ENCODE measurements around the gene RANBP1. TPM values are rescaled to one million over a fixed set of nuclear protein-coding genes. Genes with fewer than 3 reads are reported as not detected.

Gene RANBP1
- total RNA-seq, 1 experiment from 2014 or later, result 509 TPM

DNA sequence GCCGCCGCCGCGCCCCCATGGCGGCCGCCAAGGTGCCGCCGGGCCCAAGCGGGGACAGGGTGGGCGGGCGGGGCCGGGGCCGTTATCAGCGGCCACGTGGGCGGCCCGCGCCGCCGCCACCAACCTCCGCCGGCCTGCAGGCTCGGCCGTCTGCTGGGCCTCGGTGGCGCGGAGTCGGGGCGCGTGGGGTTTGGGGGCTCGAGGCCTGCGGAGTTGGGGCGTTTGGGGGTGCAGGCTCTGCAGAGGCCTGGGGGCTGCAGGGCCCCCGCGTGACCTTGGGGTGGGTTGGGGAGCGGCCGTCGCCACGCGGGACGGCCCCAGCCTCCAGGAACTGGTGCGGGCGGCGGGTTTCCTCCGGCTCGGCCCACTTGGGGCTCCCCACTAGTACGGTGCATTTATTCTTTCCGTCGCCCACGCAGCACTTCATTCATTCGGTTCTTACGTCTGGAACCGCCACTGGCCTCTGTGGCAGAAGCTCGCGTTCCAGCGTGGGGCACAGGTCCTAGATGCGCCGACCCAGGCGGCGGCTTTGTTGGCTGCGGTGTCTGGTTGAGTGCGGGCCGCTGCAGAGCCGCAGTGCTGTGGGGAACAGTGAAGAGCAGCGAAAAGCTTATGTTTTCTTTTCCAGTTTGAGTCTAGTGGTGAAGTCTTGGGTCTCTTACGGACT, 1.9 kb downstream of the RANBP1 start:
- intact Hi-C loops (cut with micrococcal nuclease; ENCODE audit: unreplicated experiment), result no loop called here
- Histone ChIP-seq H3K27me3 (replicated peaks; ENCODE audit: insufficient read depth, low read depth, low read length, poor library complexity) (no peaks in the 10 kb centered on the region), H3K4me1 (ENCODE audit: insufficient read depth, low read length, poor library complexity, severe bottlenecking) (peaks cover 19% of the 10 kb centered on the region), H3K27ac (ENCODE audit: low read depth, low read length, poor library complexity, severe bottlenecking) (peak overlapping the region; percentile 95), H3K4me3 (ENCODE audit: low read depth, low read length, poor library complexity, severe bottlenecking) (peak overlapping the region; percentile 95), H3K36me3 (ENCODE audit: insufficient read depth, low read length, poor library complexity, severe bottlenecking) (peaks cover 69% of the 10 kb centered on the region), H3K9me3 (ENCODE audit: low read depth, low read length, poor library complexity, severe bottlenecking) (no peaks in the 10 kb centered on the region)
- DNase-seq (ENCODE audit: low spot score), result peak; percentile 61
- ChIA-PET POLR2A (ENCODE audit: low non-redundant PET) (no interaction called here), CTCF (interaction anchor here (0.6 to 0.8 kb wide), 2 partner anchors 38 to 155 kb away, joined by 5 to 7 read pairs; no protein-coding TSS in a partner anchor)
- no peak for TF ChIP-seq EZH2 (IDR thresholded peaks at IDR 0.05; ENCODE audit: borderline replicate concordance, low read depth, low read length, poor library complexity, severe bottlenecking)
- TF ChIP-seq, protein P1, sequence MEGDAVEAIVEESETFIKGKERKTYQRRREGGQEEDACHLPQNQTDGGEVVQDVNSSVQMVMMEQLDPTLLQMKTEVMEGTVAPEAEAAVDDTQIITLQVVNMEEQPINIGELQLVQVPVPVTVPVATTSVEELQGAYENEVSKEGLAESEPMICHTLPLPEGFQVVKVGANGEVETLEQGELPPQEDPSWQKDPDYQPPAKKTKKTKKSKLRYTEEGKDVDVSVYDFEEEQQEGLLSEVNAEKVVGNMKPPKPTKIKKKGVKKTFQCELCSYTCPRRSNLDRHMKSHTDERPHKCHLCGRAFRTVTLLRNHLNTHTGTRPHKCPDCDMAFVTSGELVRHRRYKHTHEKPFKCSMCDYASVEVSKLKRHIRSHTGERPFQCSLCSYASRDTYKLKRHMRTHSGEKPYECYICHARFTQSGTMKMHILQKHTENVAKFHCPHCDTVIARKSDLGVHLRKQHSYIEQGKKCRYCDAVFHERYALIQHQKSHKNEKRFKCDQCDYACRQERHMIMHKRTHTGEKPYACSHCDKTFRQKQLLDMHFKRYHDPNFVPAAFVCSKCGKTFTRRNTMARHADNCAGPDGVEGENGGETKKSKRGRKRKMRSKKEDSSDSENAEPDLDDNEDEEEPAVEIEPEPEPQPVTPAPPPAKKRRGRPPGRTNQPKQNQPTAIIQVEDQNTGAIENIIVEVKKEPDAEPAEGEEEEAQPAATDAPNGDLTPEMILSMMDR (conservative IDR thresholded peaks at IDR 0.05; ENCODE audit: low read depth, low read length), result no peak
- BruUV-seq (replicated peaks), result no TSS peak

DNA sequence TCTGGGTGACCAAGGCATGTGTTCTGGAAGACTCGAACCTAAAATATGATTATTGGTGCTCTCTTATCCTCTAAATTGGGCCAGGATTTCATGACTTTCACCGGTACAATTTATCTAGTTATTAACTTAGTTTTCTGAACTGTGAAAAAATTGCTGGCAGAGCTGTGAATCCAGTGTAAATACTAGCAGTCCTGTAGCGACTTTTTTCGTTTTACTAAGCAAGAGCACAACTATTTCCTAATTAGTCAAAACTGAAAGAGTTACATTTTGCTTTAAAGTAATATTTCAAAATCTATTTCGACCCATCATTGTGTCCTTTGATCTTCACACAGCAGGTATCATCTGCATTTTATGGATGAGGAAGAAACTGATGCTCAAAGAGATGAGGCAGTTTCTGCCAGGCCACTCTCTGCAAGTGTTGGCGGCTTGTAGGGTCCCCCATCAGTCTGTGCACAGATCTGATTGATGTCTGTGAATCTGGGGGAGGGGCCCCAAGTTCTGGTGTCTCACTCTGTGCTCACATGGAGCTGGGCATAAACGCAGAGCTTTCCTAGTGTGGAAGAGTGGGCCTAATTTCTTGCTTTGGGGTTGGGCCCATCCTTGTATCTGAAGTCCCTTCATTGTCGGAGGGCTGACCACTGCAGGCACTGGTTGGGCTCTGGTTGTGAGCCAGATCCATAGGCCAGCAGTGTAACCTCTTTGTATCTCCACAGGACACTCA, 2.6 kb downstream of the RANBP1 start:
- peak; percentile 39 for DNase-seq (ENCODE audit: low spot score)
- H3K27me3 ChIP-seq (replicated peaks; ENCODE audit: insufficient read depth, low read depth, low read length, poor library complexity), result no peaks in the 10 kb centered on the region
- peaks cover 19% of the 10 kb centered on the region for H3K4me1 ChIP-seq (ENCODE audit: insufficient read depth, low read length, poor library complexity, severe bottlenecking)
- BruUV-seq (replicated peaks), result TSS peak; percentile 67
- peak overlapping the region; percentile 95 for H3K27ac ChIP-seq (ENCODE audit: low read depth, low read length, poor library complexity, severe bottlenecking)
- intact Hi-C loops (cut with micrococcal nuclease; ENCODE audit: unreplicated experiment), result no loop called here
- peak overlapping the region; percentile 95 for H3K4me3 ChIP-seq (ENCODE audit: low read depth, low read length, poor library complexity, severe bottlenecking)
- no peaks in the 10 kb centered on the region for H3K9me3 ChIP-seq (ENCODE audit: low read depth, low read length, poor library complexity, severe bottlenecking)
- TF ChIP-seq EZH2 (IDR thresholded peaks at IDR 0.05; ENCODE audit: borderline replicate concordance, low read depth, low read length, poor library complexity, severe bottlenecking), result no peak
- TF ChIP-seq, protein P1 (conservative IDR thresholded peaks at IDR 0.05; ENCODE audit: low read depth, low read length), result no peak
- POLR2A ChIA-PET (ENCODE audit: low non-redundant PET), result no interaction called here
- CTCF ChIA-PET, result no interaction called here
- peaks cover 69% of the 10 kb centered on the region for H3K36me3 ChIP-seq (ENCODE audit: insufficient read depth, low read length, poor library complexity, severe bottlenecking)

DNA sequence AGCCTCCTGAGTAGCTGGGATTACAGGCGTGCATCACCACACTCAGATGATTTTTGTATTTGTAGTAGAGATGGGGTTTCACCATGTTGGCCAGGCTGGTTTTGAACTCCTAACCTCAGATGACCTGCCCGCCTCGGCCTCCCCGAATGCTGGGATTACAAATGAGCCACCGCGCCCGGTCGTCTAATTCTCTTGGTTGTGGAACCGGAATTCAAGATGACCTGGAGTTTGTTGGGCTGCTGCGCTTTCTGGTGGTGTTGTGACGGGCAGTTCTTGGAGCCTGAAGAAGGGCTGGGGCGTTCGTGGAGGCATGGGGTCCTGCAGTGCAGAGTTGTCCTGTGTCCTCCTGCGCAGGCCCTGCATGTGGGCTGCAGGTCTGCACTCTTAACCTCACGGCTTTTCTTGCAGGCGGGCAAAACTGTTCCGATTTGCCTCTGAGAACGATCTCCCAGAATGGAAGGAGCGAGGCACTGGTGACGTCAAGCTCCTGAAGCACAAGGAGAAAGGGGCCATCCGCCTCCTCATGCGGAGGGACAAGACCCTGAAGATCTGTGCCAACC, 6.0 kb downstream of the RANBP1 start:
- ChIA-PET CTCF (no interaction called here), POLR2A (ENCODE audit: low non-redundant PET) (no interaction called here)
- H3K9me3 ChIP-seq (ENCODE audit: low read depth, low read length, poor library complexity, severe bottlenecking), result no peaks in the 10 kb centered on the region
- intact Hi-C loops (cut with micrococcal nuclease; ENCODE audit: unreplicated experiment), result no loop called here
- no peak overlapping the region for H3K4me3 ChIP-seq (ENCODE audit: low read depth, low read length, poor library complexity, severe bottlenecking)
- no peak overlapping the region for H3K27ac ChIP-seq (ENCODE audit: low read depth, low read length, poor library complexity, severe bottlenecking)
- TF ChIP-seq, protein P1 (conservative IDR thresholded peaks at IDR 0.05; ENCODE audit: low read depth, low read length), result no peak
- TF ChIP-seq EZH2 (IDR thresholded peaks at IDR 0.05; ENCODE audit: borderline replicate concordance, low read depth, low read length, poor library complexity, severe bottlenecking), result no peak
- DNase-seq (ENCODE audit: low spot score), result no peak
- H3K4me1 ChIP-seq (ENCODE audit: insufficient read depth, low read length, poor library complexity, severe bottlenecking), result peaks cover 11% of the 10 kb centered on the region
- H3K27me3 ChIP-seq (replicated peaks; ENCODE audit: insufficient read depth, low read depth, low read length, poor library complexity), result no peaks in the 10 kb centered on the region
- BruUV-seq (replicated peaks), result no TSS peak
- H3K36me3 ChIP-seq (ENCODE audit: insufficient read depth, low read length, poor library complexity, severe bottlenecking), result peaks cover 83% of the 10 kb centered on the region

Data from A673 (cell line).